ENCODE results near the gene ENTHD1. TPM values are rescaled to one million over a fixed set of nuclear protein-coding genes. Genes with fewer than 3 reads are reported as not detected.

The ENTHD1 gene
- total RNA-seq, 2 donors from 2014 or later, result 0.09 to 5.1 TPM

DNA sequence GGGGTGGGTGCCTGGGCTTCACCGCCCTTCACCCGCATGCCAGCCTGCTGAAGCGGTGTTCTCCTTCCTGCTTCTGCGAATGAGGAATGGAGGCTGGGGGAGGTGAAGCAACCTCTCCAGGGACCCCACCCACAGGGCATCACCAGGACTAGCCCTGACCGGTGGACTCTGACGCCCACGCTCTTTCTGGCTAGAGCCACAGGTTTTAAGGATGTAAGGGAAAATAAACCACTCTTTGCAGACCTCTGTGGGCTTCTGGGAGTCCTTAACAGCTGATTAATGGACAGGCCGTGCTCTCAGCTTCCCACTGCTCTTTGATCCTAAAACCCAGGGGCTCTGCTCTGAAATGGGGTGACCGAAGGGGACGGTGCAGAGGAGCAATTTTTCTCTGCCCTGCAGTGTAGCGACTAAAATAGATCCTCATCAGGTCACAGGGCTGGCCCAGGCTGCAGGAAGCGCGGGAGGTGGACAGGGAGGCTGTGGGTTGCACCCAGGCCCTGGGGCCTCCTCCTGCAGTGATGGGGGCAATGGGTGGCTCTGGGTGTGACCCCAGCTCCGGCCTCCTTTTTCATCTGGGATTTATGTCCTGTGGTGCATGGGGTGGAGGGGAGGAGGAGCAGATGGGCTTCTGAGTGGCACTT lies 195.7 kb downstream of the ENTHD1 start:
- Histone ChIP-seq H3K9me3 (no peaks in the 10 kb centered on the region), H3K4me1 (replicated peaks) (no peaks in the 10 kb centered on the region), H3K36me3 (no peaks in the 10 kb centered on the region), H3K4me3 (no peak overlapping the region), H3K27me3 (replicated peaks; ENCODE audit: insufficient read depth) (no peaks in the 10 kb centered on the region), H3K27ac (no peak overlapping the region)
- no peak for DNase-seq (ENCODE audit: low spot score)
- intact Hi-C loops (cut with DNase I), result no loop called here
- 88% methylated on average over 14 of the region's 14 CpGs for WGBS
- TF ChIP-seq, protein P1, sequence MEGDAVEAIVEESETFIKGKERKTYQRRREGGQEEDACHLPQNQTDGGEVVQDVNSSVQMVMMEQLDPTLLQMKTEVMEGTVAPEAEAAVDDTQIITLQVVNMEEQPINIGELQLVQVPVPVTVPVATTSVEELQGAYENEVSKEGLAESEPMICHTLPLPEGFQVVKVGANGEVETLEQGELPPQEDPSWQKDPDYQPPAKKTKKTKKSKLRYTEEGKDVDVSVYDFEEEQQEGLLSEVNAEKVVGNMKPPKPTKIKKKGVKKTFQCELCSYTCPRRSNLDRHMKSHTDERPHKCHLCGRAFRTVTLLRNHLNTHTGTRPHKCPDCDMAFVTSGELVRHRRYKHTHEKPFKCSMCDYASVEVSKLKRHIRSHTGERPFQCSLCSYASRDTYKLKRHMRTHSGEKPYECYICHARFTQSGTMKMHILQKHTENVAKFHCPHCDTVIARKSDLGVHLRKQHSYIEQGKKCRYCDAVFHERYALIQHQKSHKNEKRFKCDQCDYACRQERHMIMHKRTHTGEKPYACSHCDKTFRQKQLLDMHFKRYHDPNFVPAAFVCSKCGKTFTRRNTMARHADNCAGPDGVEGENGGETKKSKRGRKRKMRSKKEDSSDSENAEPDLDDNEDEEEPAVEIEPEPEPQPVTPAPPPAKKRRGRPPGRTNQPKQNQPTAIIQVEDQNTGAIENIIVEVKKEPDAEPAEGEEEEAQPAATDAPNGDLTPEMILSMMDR (IDR thresholded peaks at IDR 0.05), result no peak
- TF ChIP-seq POLR2A (IDR thresholded peaks at IDR 0.05) (no peak), POLR2AphosphoS5 (IDR thresholded peaks at IDR 0.05) (no peak)

DNA sequence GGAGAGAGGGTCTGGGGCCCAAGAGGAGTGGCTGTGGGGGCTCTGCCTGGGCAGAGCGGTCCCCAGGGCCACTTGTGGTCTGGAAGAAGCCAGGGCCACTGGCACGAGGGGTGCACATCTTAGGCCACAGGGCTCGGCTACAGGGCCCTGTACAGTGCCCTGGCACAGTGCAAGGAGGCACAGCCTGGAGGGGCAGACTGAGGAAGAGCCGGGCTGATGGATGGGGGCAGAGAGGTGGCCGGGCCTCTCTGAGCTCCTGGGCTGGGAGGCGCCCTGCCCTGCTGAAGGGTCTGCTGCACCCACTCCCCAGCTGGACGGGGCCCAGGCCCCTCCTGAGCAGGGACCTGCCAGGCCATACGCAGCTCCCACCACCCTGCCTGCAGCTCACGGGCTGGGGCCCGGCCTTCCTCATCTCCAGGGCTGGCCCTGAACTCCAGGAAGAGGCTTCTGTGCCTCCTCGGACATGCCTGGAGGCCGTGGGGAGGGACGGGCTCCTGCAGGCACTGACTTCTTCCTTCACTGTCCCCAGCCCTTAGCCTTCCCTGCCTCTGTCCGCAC lies 199.5 kb downstream of the ENTHD1 start:
- TF ChIP-seq, protein P1 (IDR thresholded peaks at IDR 0.05), result no peak
- TF ChIP-seq POLR2AphosphoS5 (IDR thresholded peaks at IDR 0.05) (no peak), POLR2A (IDR thresholded peaks at IDR 0.05) (no peak)
- H3K36me3 ChIP-seq, result no peaks in the 10 kb centered on the region

More for the DNA sequence above, 199.5 kb downstream of the ENTHD1 start:
- H3K9me3 ChIP-seq, result no peaks in the 10 kb centered on the region
- WGBS, result 82% methylated on average over 14 of the region's 14 CpGs
- no peak for DNase-seq (ENCODE audit: low spot score)
- H3K4me3 ChIP-seq, result no peak overlapping the region
- no peaks in the 10 kb centered on the region for H3K4me1 ChIP-seq (replicated peaks)
- no peak overlapping the region for H3K27ac ChIP-seq
- intact Hi-C loops (cut with DNase I), result no loop called here
- peaks cover under 1% of the 10 kb centered on the region for H3K27me3 ChIP-seq (replicated peaks; ENCODE audit: insufficient read depth)

Small RNA genes within 50 kb of the gene (small RNA-seq; reads per million reads assigned to genes)
- gene RN7SKP210, result 0 reads per million in 2 donors

Other genes with a start within 250 kb of the ENTHD1 start
- gene GRAP2, start 7.3 kb upstream of the ENTHD1 start, total RNA-seq, result 1 to 10 TPM in 1 of 2 donors, under 1 TPM in 1; 0.91 to 2.2 TPM
- gene TMA7B, start 66.6 kb upstream of the ENTHD1 start, total RNA-seq, result not detected
- 10 to 100 TPM; 26.2 to 28.6 TPM for gene FAM83F, start 101.2 kb upstream of the ENTHD1 start, total RNA-seq